Fibroblast of skin of right quadriceps (primary cell): ENCODE data around the gene TLE7.

Source experiments
- DNase-seq: peaks from one replicate; pipeline ENCODE4 v3.0.0-alpha.2; 2013

The TLE7 gene

GRCh38 chr16:71448274-71448866, 6.5 kb upstream of the TLE7 start:
- DNase-seq = no peak

- no peak for DNase-seq
Measured at GRCh38 chr16:71443714-71444113, 1.9 kb upstream of the TLE7 start.

- no peak for DNase-seq
Measured at GRCh38 chr16:71441348-71442050, 355 bp downstream of the TLE7 start.

- DNase-seq = no peak
Measured at GRCh38 chr16:71440669-71441347, 1.0 kb downstream of the TLE7 start.

- DNase-seq = peak; percentile 32
Measured at GRCh38 chr16:71439523-71439922, 2.3 kb downstream of the TLE7 start.

- DNase-seq = no peak
Measured at GRCh38 chr16:71436473-71436872, 5.4 kb downstream of the TLE7 start.

- DNase-seq = no peak
Measured at GRCh38 chr16:71432906-71433305, 8.9 kb downstream of the TLE7 start.

- DNase-seq = no peak
Measured at GRCh38 chr16:71431991-71432390, 9.9 kb downstream of the TLE7 start.

GRCh38 chr16:71431176-71431575, 10.7 kb downstream of the TLE7 start:
- no peak for DNase-seq

- no peak for DNase-seq
Measured at GRCh38 chr16:71430744-71431143, 11.1 kb downstream of the TLE7 start.

GRCh38 chr16:71429581-71429980, 12.3 kb downstream of the TLE7 start:
- no peak for DNase-seq

- DNase-seq = no peak
Measured at GRCh38 chr16:71428883-71429282, 13.0 kb downstream of the TLE7 start.

- DNase-seq = no peak
Measured at GRCh38 chr16:71428385-71428784, 13.5 kb downstream of the TLE7 start.

GRCh38 chr16:71426880-71427615, 14.8 kb downstream of the TLE7 start:
- no peak for DNase-seq

- peak; percentile 84 for DNase-seq
Measured at GRCh38 chr16:71426069-71426879, 15.6 kb downstream of the TLE7 start.

GRCh38 chr16:71425746-71426068, 16.1 kb downstream of the TLE7 start:
- DNase-seq = no peak

GRCh38 chr16:71424626-71425025, 17.2 kb downstream of the TLE7 start:
- DNase-seq = no peak

GRCh38 chr16:71423865-71424264, 18.0 kb downstream of the TLE7 start:
- no peak for DNase-seq

- DNase-seq = no peak
Measured at GRCh38 chr16:71423016-71423415, 18.8 kb downstream of the TLE7 start.

- no peak for DNase-seq
Measured at GRCh38 chr16:71421911-71422310, 19.9 kb downstream of the TLE7 start.

- DNase-seq = no peak
Measured at GRCh38 chr16:71414038-71414437, 27.8 kb downstream of the TLE7 start.

- no peak for DNase-seq
Measured at GRCh38 chr16:71413341-71413740, 28.5 kb downstream of the TLE7 start.
